Measurements from ENCODE around the gene C6orf132. TPM values are rescaled to one million over a fixed set of nuclear protein-coding genes. Genes with fewer than 3 reads are reported as not detected.

C6orf132 gene
- total RNA-seq, 2 donors from 2014 or later, result 0.20 to 0.29 TPM

GRCh38 chr6:42124223-42124836 is 18.1 kb downstream of the C6orf132 start:
- Mint-ChIP-seq H3K36me3 (no peaks in the 10 kb centered on the region), H3K9me3 (no peaks in the 10 kb centered on the region), H3K27ac (peak overlapping the region in 1 of 2 donors; percentile 32)
- ATAC-seq (no peak), DNase-seq (ENCODE audit: low spot score in 2 of 2) (no peak)

GRCh38 chr6:42123379-42124103 is 18.9 kb downstream of the C6orf132 start:
- no peak for ATAC-seq
- Mint-ChIP-seq H3K36me3 (no peaks in the 10 kb centered on the region), H3K27ac (peak overlapping the region in 1 of 2 donors; percentile 32), H3K9me3 (no peaks in the 10 kb centered on the region)
- DNase-seq (ENCODE audit: low spot score in 2 of 2), result no peak

GRCh38 chr6:42120895-42121865 is 21.2 kb downstream of the C6orf132 start:
- DNase-seq (ENCODE audit: low spot score in 2 of 2) (no peak), ATAC-seq (no peak)
- Mint-ChIP-seq H3K9me3 (no peaks in the 10 kb centered on the region), H3K36me3 (no peaks in the 10 kb centered on the region), H3K27ac (no peak overlapping the region)

GRCh38 chr6:42118162-42119001 is 24.0 kb downstream of the C6orf132 start:
- no peak for DNase-seq (ENCODE audit: low spot score in 2 of 2)
- Mint-ChIP-seq H3K27ac (no peak overlapping the region), H3K9me3 (no peaks in the 10 kb centered on the region), H3K36me3 (no peaks in the 10 kb centered on the region)
- no peak for ATAC-seq

- ATAC-seq (no peak), DNase-seq (ENCODE audit: low spot score in 2 of 2) (no peak)
- Mint-ChIP-seq H3K27ac (no peak overlapping the region), H3K36me3 (no peaks in the 10 kb centered on the region), H3K9me3 (no peaks in the 10 kb centered on the region)
Observed at GRCh38 chr6:42117843-42118161, 24.6 kb downstream of the C6orf132 start.

GRCh38 chr6:42113936-42114636 is 28.3 kb downstream of the C6orf132 start:
- DNase-seq (ENCODE audit: low spot score in 2 of 2) (no peak), ATAC-seq (peak in 1 of 2 donors; percentile 60)
- no peaks in the 10 kb centered on the region for H3K36me3 Mint-ChIP-seq
- H3K9me3 Mint-ChIP-seq, result no peaks in the 10 kb centered on the region
- H3K27ac Mint-ChIP-seq, result no peak overlapping the region

- DNase-seq (ENCODE audit: low spot score in 2 of 2) (no peak), ATAC-seq (no peak)
- no peaks in the 10 kb centered on the region for H3K36me3 Mint-ChIP-seq
- no peaks in the 10 kb centered on the region for H3K9me3 Mint-ChIP-seq
- no peak overlapping the region for H3K27ac Mint-ChIP-seq
Observed at GRCh38 chr6:42112351-42112750, 30.1 kb downstream of the C6orf132 start.

GRCh38 chr6:42110683-42111082 is 31.7 kb downstream of the C6orf132 start:
- Mint-ChIP-seq H3K36me3 (no peaks in the 10 kb centered on the region), H3K9me3 (no peaks in the 10 kb centered on the region), H3K27ac (no peak overlapping the region)
- no peak for DNase-seq (ENCODE audit: low spot score in 2 of 2)
- ATAC-seq, result no peak

GRCh38 chr6:42108071-42108470 is 34.3 kb downstream of the C6orf132 start:
- H3K9me3 Mint-ChIP-seq, result no peaks in the 10 kb centered on the region
- no peaks in the 10 kb centered on the region for H3K36me3 Mint-ChIP-seq
- no peak overlapping the region for H3K27ac Mint-ChIP-seq
- DNase-seq (ENCODE audit: low spot score in 2 of 2), result no peak
- no peak for ATAC-seq

GRCh38 chr6:42106112-42107023 is 36.1 kb downstream of the C6orf132 start:
- ATAC-seq (no peak), DNase-seq (ENCODE audit: low spot score in 2 of 2) (no peak)
- Mint-ChIP-seq H3K36me3 (no peaks in the 10 kb centered on the region), H3K27ac (no peak overlapping the region), H3K9me3 (no peaks in the 10 kb centered on the region)

GRCh38 chr6:42105709-42106108 is 36.7 kb downstream of the C6orf132 start:
- Mint-ChIP-seq H3K27ac (no peak overlapping the region), H3K9me3 (no peaks in the 10 kb centered on the region), H3K36me3 (no peaks in the 10 kb centered on the region)
- DNase-seq (ENCODE audit: low spot score in 2 of 2) (no peak), ATAC-seq (no peak)

- DNase-seq (ENCODE audit: low spot score in 2 of 2), result no peak
- Mint-ChIP-seq H3K36me3 (no peaks in the 10 kb centered on the region), H3K9me3 (no peaks in the 10 kb centered on the region), H3K27ac (no peak overlapping the region)
- no peak for ATAC-seq
Observed at GRCh38 chr6:42105156-42105648, 37.2 kb downstream of the C6orf132 start.

- Mint-ChIP-seq H3K36me3 (no peaks in the 10 kb centered on the region), H3K27ac (no peak overlapping the region), H3K9me3 (no peaks in the 10 kb centered on the region)
- no peak for DNase-seq (ENCODE audit: low spot score in 2 of 2)
- no peak for ATAC-seq
Observed at GRCh38 chr6:42104804-42105125, 37.7 kb downstream of the C6orf132 start.

- Mint-ChIP-seq H3K9me3 (no peaks in the 10 kb centered on the region), H3K27ac (peak overlapping the region in 1 of 2 donors; percentile 78), H3K36me3 (no peaks in the 10 kb centered on the region)
- ATAC-seq (peak; percentile 75 to 84), DNase-seq (ENCODE audit: low spot score in 2 of 2) (peak; percentile 76 to 82)
Observed at GRCh38 chr6:42104095-42104803, 38.2 kb downstream of the C6orf132 start.

GRCh38 chr6:42103753-42104094 is 38.7 kb downstream of the C6orf132 start:
- ATAC-seq, result no peak
- peak overlapping the region; percentile 75 to 78 for H3K27ac Mint-ChIP-seq

More at GRCh38 chr6:42103753-42104094, 38.7 kb downstream of the C6orf132 start:
- no peaks in the 10 kb centered on the region for H3K9me3 Mint-ChIP-seq
- H3K36me3 Mint-ChIP-seq, result no peaks in the 10 kb centered on the region
- DNase-seq (ENCODE audit: low spot score in 2 of 2), result no peak
